Body of pancreas (tissue), 4 donors: ENCODE results near the gene AUTS2. TPM values are rescaled to one million over a fixed set of nuclear protein-coding genes. Genes with fewer than 3 reads are reported as not detected.

Experiments used
- ATAC-seq: fragments of 150-250 bp; one replicate; pipeline ENCODE4 v1.9.1; 2016
- DNase-seq, 4 donors: peaks; one replicate each; pipeline ENCODE4 v3.0.0-alpha.2; 2019
- H3K27ac ChIP-seq, 4 donors: fragments of 200-600 bp; sonication (generic); 1 replicate in 3 of 4; 2 replicates in 1 of 4; pipeline versions ENCODE4 v1.5.1 to v1.6.1; 2016 to 2019; ENCODE audit warnings: mild to moderate bottlenecking in 1 of 4, mixed read lengths in 1 of 4, moderate library complexity in 1 of 4
- H3K27me3 ChIP-seq, 2 donors: fragments of 200-600 bp; sonication (generic); one replicate each; pipeline ENCODE4 v1.6.0; 2016; ENCODE audit warnings: mild to moderate bottlenecking in 1 of 2
- H3K36me3 ChIP-seq, 2 donors: fragments of 200-600 bp; sonication (generic); replicated peaks in 1 of 2; 2 replicates each; pipeline ENCODE4 v1.5.1; 2016; ENCODE audit warnings: low read depth in 2 of 2; ENCODE audit not compliant: insufficient read depth in 1 of 2
- H3K4me1 ChIP-seq: fragments of 200-600 bp; sonication (generic); one replicate; pipeline ENCODE4 v1.6.0; 2016
- H3K4me3 ChIP-seq, 2 donors: fragments of 200-600 bp; sonication (generic); 1 replicate in 1 of 2; 2 replicates in 1 of 2; pipeline ENCODE4 v1.5.1; 2016 to 2019
- H3K9me3 ChIP-seq, 3 donors: fragments of 200-600 bp; sonication (generic); 1 replicate in 2 of 3; 2 replicates in 1 of 3; pipeline ENCODE4 v1.5.1; 2016
- POLR2A ChIP-seq, 3 donors: fragments of 450-650 bp; IDR thresholded peaks; one replicate each; pipeline ENCODE4 v1.6.1; 2016; ENCODE audit warnings: antibody characterized with exemption in 3 of 3, mild to moderate bottlenecking in 2 of 3
- WGBS, 2 donors: methylation state at CpG; one replicate each; pipeline ENCODE4 v1.1.5; 2017; 5-methylcytosine and 5-hydroxymethylcytosine counted together
- intact Hi-C: fragments of 100-400 bp; cut with DNase I; formaldehyde crosslinking; loops from one replicate; pipeline ENCODE4 v1.15.1; 2023
- total RNA-seq, 2 donors: library from RNA; depleted of rRNA; stranded (reverse); fragments of >200 nt; gene quantifications; one replicate each; pipeline ENCODE4 v1.1.0, GENCODE V29; 2016
- TF ChIP-seq, protein P1 (sequence below), 7 experiments: fragments of 450-650 bp in 4 of 7; fragments of 200-600 bp in 3 of 7; sonication (generic) in 3 of 7; IDR thresholded peaks; one replicate each; pipeline ENCODE4 v1.5.1; 2016 to 2019; ENCODE audit warnings: antibody characterized with exemption in 7 of 7

Gene AUTS2
- total RNA-seq, 2 donors from 2014 or later, result 11.7 to 18.5 TPM

DNA sequence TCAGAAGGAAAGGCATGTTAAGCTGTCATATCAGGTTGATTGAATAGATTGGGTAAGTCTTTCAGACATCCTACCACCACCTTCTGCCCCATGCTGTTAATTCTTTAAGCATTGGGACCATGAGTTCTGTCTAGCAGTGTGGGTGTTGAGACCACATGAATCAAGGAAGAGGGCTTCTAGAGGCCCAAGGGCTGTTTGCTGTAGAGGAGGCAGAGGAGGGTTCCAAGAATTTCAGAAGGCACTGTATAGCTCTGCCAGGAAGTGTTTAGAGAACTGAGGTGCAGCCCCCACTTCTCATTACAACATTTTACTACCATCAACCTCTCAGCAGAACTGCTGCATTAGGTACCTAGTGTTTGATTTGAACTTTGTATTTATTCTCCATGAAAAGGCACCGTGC lies 720.2 kb downstream of the AUTS2 start:
- Histone ChIP-seq H3K36me3 (no peaks in the 10 kb centered on the region), H3K27ac (no peak overlapping the region), H3K9me3 (no peaks in the 10 kb centered on the region), H3K4me3 (no peak overlapping the region), H3K27me3 (no peaks in the 10 kb centered on the region), H3K4me1 (no peaks in the 10 kb centered on the region)
- no peak for ATAC-seq
- TF ChIP-seq POLR2A (IDR thresholded peaks at IDR 0.05), result no peak
- TF ChIP-seq, protein P1, sequence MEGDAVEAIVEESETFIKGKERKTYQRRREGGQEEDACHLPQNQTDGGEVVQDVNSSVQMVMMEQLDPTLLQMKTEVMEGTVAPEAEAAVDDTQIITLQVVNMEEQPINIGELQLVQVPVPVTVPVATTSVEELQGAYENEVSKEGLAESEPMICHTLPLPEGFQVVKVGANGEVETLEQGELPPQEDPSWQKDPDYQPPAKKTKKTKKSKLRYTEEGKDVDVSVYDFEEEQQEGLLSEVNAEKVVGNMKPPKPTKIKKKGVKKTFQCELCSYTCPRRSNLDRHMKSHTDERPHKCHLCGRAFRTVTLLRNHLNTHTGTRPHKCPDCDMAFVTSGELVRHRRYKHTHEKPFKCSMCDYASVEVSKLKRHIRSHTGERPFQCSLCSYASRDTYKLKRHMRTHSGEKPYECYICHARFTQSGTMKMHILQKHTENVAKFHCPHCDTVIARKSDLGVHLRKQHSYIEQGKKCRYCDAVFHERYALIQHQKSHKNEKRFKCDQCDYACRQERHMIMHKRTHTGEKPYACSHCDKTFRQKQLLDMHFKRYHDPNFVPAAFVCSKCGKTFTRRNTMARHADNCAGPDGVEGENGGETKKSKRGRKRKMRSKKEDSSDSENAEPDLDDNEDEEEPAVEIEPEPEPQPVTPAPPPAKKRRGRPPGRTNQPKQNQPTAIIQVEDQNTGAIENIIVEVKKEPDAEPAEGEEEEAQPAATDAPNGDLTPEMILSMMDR (IDR thresholded peaks at IDR 0.05), result no peak
- DNase-seq, result no peak
- 75 to 83% methylated on average over 1 of the region's 1 CpG for WGBS, 2 donors
- intact Hi-C loops, result no loop called here

GRCh38 chr7:70319057-70319456 lies 720.8 kb downstream of the AUTS2 start:
- WGBS, 2 donors, result 63 to 80% methylated on average over 2 of the region's 2 CpGs
- intact Hi-C loops, result no loop called here
- no peak overlapping the region for H3K27ac ChIP-seq
- H3K36me3 ChIP-seq, result no peaks in the 10 kb centered on the region
- H3K4me3 ChIP-seq, result no peak overlapping the region
- no peak for ATAC-seq
- no peak for DNase-seq
- H3K4me1 ChIP-seq, result no peaks in the 10 kb centered on the region
- no peak for TF ChIP-seq POLR2A (IDR thresholded peaks at IDR 0.05)
- TF ChIP-seq, protein P1 (IDR thresholded peaks at IDR 0.05), result no peak
- H3K9me3 ChIP-seq, result no peaks in the 10 kb centered on the region
- no peaks in the 10 kb centered on the region for H3K27me3 ChIP-seq

GRCh38 chr7:70321016-70321590 lies 722.8 kb downstream of the AUTS2 start:
- DNase-seq (no peak), ATAC-seq (no peak)
- no peaks in the 10 kb centered on the region for H3K27me3 ChIP-seq
- H3K4me3 ChIP-seq, result no peak overlapping the region
- no peak overlapping the region for H3K27ac ChIP-seq
- no peaks in the 10 kb centered on the region for H3K9me3 ChIP-seq
- intact Hi-C loops, result no loop called here
- no peaks in the 10 kb centered on the region for H3K4me1 ChIP-seq
- no peaks in the 10 kb centered on the region for H3K36me3 ChIP-seq
- WGBS, 2 donors, result 76 to 84% methylated on average over 6 of the region's 6 CpGs
- TF ChIP-seq, protein P1 (IDR thresholded peaks at IDR 0.05), result no peak
- no peak for TF ChIP-seq POLR2A (IDR thresholded peaks at IDR 0.05)

DNA sequence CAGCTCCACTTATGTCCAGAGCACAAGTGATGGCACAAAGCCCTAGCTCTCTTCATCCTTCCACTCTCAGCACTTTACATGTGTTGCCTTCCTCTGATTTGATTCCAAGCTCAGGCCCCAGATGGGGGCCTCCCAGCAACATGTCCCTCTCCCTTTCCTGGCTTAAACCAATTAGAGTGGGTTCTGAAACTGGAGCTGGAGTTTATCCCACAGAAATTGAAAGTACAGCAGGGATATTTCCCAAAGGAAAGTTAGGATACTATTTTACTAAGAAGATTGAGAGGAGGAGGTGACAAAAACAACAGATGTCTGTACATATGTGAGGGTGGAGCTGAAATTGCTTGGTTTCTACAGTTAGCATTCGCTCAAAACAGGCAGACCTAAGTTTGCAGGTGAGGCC lies 724.6 kb downstream of the AUTS2 start:
- no peak overlapping the region for H3K4me3 ChIP-seq
- DNase-seq (no peak), ATAC-seq (no peak)
- no peak overlapping the region for H3K27ac ChIP-seq
- intact Hi-C loops, result no loop called here
- TF ChIP-seq, protein P1 (IDR thresholded peaks at IDR 0.05), result no peak
- no peak for TF ChIP-seq POLR2A (IDR thresholded peaks at IDR 0.05)
- H3K9me3 ChIP-seq, result no peaks in the 10 kb centered on the region
- no peaks in the 10 kb centered on the region for H3K4me1 ChIP-seq
- no peaks in the 10 kb centered on the region for H3K27me3 ChIP-seq
- 76% methylated on average over 1 of the region's 1 CpG for WGBS, 2 donors
- no peaks in the 10 kb centered on the region for H3K36me3 ChIP-seq

GRCh38 chr7:70325509-70326101 lies 727.3 kb downstream of the AUTS2 start:
- no peak overlapping the region for H3K4me3 ChIP-seq
- ATAC-seq (no peak), DNase-seq (no peak)
- intact Hi-C loops, result no loop called here
- no peak overlapping the region for H3K27ac ChIP-seq
- 48 to 59% methylated on average over 2 of the region's 2 CpGs for WGBS, 2 donors
- TF ChIP-seq, protein P1 (IDR thresholded peaks at IDR 0.05), result no peak
- no peak for TF ChIP-seq POLR2A (IDR thresholded peaks at IDR 0.05)
- H3K36me3 ChIP-seq, result no peaks in the 10 kb centered on the region
- H3K4me1 ChIP-seq, result no peaks in the 10 kb centered on the region
- no peaks in the 10 kb centered on the region for H3K27me3 ChIP-seq
- H3K9me3 ChIP-seq, result no peaks in the 10 kb centered on the region
